ENCODE measurements around the gene SLC24A3. TPM values are rescaled to one million over a fixed set of nuclear protein-coding genes. Genes with fewer than 3 reads are reported as not detected.

Gene SLC24A3
- total RNA-seq, 2 experiments from 2014 or later: not detected

DNA sequence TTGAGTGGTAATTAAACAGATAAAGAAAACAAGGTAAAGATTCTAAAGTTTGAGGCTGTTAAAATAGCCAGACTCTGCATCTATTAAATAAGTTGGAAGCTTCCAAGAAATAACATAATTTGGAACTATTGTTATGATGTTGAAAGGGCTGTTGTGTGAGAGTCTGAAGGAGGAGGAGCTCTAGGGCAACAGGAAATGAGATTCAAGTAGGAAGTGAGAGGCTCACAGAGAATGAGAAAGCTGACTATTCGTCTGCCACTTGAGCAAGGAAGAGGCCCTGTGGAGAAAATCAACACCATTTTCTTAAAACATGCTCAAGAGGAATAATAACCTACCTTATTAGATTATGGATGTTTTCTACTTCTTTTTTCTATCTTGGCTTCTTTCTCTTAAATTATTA, 185.2 kb downstream of the SLC24A3 start:
- Histone ChIP-seq H4K20me1 (ENCODE audit: insufficient read depth, low read length) (no peaks in the 10 kb centered on the region), H3K9me2 (ENCODE audit: insufficient read depth, low read length) (no peaks in the 10 kb centered on the region; the same call in 1 of the 2 replicates), H2AFZ (ENCODE audit: low read length) (peak overlapping the region; percentile 58), H3K9me3 (ENCODE audit: low read length) (peaks cover 7% of the 10 kb centered on the region; the same call in 1 of the 2 replicates), H3K27ac (ENCODE audit: low read depth, low read length, poor library complexity, severe bottlenecking) (no peak overlapping the region), H3K4me3 (ENCODE audit: low read depth, low read length, poor library complexity, severe bottlenecking) (no peak overlapping the region), H3K79me2 (ENCODE audit: insufficient read depth, low read depth, low read length) (no peaks in the 10 kb centered on the region), H3K4me1 (ENCODE audit: insufficient read depth, low read length, poor library complexity, severe bottlenecking) (no peaks in the 10 kb centered on the region), H3K4me2 (ENCODE audit: low read length) (no peak overlapping the region), H3K36me3 (ENCODE audit: insufficient read depth, low read length) (no peaks in the 10 kb centered on the region)
- no peak for TF ChIP-seq EZH2phosphoT487 (IDR thresholded peaks at IDR 0.05; ENCODE audit: borderline replicate concordance, low read depth, low read length)
- TF ChIP-seq, protein P1, sequence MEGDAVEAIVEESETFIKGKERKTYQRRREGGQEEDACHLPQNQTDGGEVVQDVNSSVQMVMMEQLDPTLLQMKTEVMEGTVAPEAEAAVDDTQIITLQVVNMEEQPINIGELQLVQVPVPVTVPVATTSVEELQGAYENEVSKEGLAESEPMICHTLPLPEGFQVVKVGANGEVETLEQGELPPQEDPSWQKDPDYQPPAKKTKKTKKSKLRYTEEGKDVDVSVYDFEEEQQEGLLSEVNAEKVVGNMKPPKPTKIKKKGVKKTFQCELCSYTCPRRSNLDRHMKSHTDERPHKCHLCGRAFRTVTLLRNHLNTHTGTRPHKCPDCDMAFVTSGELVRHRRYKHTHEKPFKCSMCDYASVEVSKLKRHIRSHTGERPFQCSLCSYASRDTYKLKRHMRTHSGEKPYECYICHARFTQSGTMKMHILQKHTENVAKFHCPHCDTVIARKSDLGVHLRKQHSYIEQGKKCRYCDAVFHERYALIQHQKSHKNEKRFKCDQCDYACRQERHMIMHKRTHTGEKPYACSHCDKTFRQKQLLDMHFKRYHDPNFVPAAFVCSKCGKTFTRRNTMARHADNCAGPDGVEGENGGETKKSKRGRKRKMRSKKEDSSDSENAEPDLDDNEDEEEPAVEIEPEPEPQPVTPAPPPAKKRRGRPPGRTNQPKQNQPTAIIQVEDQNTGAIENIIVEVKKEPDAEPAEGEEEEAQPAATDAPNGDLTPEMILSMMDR (conservative IDR thresholded peaks at IDR 0.05; ENCODE audit: low read length): no peak
- peak; percentile 5 for DNase-seq (ENCODE audit: low spot score)
- POLR2A ChIA-PET: interaction anchor here (0.6 kb wide), 1 partner anchor 930 kb away, joined by 4 read pairs; no protein-coding TSS in a partner anchor
- intact Hi-C loops (cut with micrococcal nuclease; ENCODE audit: unreplicated experiment): no loop called here
- CTCF ChIA-PET (ENCODE audit: unreplicated experiment): no interaction called here
- BruUV-seq (replicated peaks): no TSS peak

DNA sequence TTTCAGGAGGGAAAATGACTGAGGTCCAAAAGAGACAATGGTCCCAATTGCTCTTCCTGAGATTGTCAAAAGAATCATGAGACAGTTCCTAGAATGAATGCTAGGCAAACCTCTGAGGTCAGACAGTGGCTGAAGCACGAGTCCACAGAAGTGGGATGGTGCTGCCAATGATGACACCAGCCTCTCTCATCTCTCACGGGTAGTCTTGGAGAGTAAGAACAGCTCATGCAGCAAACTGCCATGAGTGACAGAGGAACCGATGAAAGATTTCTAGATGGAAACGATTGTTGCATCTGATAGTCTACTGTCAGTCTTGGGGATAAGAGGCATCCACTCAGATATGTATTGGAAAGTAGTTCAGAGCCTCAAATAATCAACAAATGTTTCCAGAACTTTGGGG, 188.7 kb downstream of the SLC24A3 start:
- no peak overlapping the region for H2AFZ ChIP-seq (ENCODE audit: low read length)
- intact Hi-C loops (cut with micrococcal nuclease; ENCODE audit: unreplicated experiment): no loop called here
- TF ChIP-seq EZH2phosphoT487 (IDR thresholded peaks at IDR 0.05; ENCODE audit: borderline replicate concordance, low read depth, low read length): no peak
- TF ChIP-seq, protein P1 (conservative IDR thresholded peaks at IDR 0.05; ENCODE audit: low read length): no peak
- H3K36me3 ChIP-seq (ENCODE audit: insufficient read depth, low read length): no peaks in the 10 kb centered on the region
- no peaks in the 10 kb centered on the region for H4K20me1 ChIP-seq (ENCODE audit: insufficient read depth, low read length)
- no peaks in the 10 kb centered on the region; the same call in 1 of the 2 replicates for H3K9me2 ChIP-seq (ENCODE audit: insufficient read depth, low read length)
- H3K9me3 ChIP-seq (ENCODE audit: low read length): peaks cover 7% of the 10 kb centered on the region; the same call in 1 of the 2 replicates
- no peak for DNase-seq (ENCODE audit: low spot score)
- H3K4me1 ChIP-seq (ENCODE audit: insufficient read depth, low read length, poor library complexity, severe bottlenecking): no peaks in the 10 kb centered on the region
- no peaks in the 10 kb centered on the region for H3K79me2 ChIP-seq (ENCODE audit: insufficient read depth, low read depth, low read length)
- no peak overlapping the region for H3K4me3 ChIP-seq (ENCODE audit: low read depth, low read length, poor library complexity, severe bottlenecking)
- ChIA-PET POLR2A (no interaction called here), CTCF (ENCODE audit: unreplicated experiment) (no interaction called here)
- BruUV-seq (replicated peaks): no TSS peak
- H3K4me2 ChIP-seq (ENCODE audit: low read length): no peak overlapping the region
- H3K27ac ChIP-seq (ENCODE audit: low read depth, low read length, poor library complexity, severe bottlenecking): no peak overlapping the region

DNA sequence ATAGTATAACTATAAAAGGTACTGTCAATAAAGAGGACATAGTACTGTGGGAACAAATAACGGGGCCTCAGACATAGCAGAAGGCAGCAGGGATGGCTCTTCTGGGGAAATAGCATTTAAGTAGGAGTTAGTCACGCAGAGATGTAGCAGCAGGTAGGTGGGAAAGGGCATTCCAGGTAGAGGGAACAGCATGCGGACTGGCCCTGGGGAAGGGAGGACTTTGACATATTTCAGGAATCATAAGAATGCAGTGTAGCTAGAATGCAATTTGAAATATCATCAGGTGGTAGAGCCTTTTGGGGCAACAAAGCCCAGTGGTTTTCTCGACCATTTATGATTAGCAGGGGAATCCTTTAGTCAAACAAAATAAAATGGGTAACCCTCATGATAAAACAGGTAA, 191.1 kb downstream of the SLC24A3 start:
- no peak for DNase-seq (ENCODE audit: low spot score)
- Histone ChIP-seq H3K4me3 (ENCODE audit: low read depth, low read length, poor library complexity, severe bottlenecking) (no peak overlapping the region), H3K9me3 (ENCODE audit: low read length) (peaks cover under 1% of the 10 kb centered on the region; the same call in 1 of the 2 replicates), H4K20me1 (ENCODE audit: insufficient read depth, low read length) (no peaks in the 10 kb centered on the region), H3K9me2 (ENCODE audit: insufficient read depth, low read length) (no peaks in the 10 kb centered on the region; the same call in 1 of the 2 replicates), H3K27ac (ENCODE audit: low read depth, low read length, poor library complexity, severe bottlenecking) (no peak overlapping the region), H2AFZ (ENCODE audit: low read length) (no peak overlapping the region), H3K79me2 (ENCODE audit: insufficient read depth, low read depth, low read length) (no peaks in the 10 kb centered on the region), H3K4me2 (ENCODE audit: low read length) (no peak overlapping the region), H3K4me1 (ENCODE audit: insufficient read depth, low read length, poor library complexity, severe bottlenecking) (no peaks in the 10 kb centered on the region), H3K36me3 (ENCODE audit: insufficient read depth, low read length) (no peaks in the 10 kb centered on the region)
- no TSS peak for BruUV-seq (replicated peaks)
- intact Hi-C loops (cut with micrococcal nuclease; ENCODE audit: unreplicated experiment): no loop called here
- CTCF ChIA-PET (ENCODE audit: unreplicated experiment): no interaction called here
- no peak for TF ChIP-seq EZH2phosphoT487 (IDR thresholded peaks at IDR 0.05; ENCODE audit: borderline replicate concordance, low read depth, low read length)
- TF ChIP-seq, protein P1 (conservative IDR thresholded peaks at IDR 0.05; ENCODE audit: low read length): no peak
- POLR2A ChIA-PET: no interaction called here

Data from OCI-LY7 (cell line).